Measurements from ENCODE around the gene EFEMP2.

EFEMP2 gene

DNA sequence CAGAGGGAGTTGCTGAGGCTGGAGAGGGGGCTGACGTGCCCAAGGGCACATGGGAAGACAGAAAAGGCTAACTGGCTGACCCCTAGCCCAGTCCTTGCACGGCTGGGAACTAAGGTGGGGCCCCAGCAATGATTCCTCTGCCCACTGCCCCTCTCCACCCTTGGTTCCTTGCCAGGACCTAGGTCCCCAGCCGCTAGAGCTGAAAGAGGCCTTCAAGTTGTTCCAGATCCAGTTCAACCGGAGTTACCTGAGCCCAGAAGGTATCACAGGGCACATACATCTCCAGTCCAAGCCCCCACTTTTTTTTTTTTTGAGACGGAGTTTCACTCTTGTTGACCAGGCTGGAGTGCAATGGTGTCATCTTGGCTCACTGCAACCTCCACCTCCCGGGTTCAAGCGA lies 7.4 kb upstream of the EFEMP2 start:
- TF ChIP-seq, protein P1, sequence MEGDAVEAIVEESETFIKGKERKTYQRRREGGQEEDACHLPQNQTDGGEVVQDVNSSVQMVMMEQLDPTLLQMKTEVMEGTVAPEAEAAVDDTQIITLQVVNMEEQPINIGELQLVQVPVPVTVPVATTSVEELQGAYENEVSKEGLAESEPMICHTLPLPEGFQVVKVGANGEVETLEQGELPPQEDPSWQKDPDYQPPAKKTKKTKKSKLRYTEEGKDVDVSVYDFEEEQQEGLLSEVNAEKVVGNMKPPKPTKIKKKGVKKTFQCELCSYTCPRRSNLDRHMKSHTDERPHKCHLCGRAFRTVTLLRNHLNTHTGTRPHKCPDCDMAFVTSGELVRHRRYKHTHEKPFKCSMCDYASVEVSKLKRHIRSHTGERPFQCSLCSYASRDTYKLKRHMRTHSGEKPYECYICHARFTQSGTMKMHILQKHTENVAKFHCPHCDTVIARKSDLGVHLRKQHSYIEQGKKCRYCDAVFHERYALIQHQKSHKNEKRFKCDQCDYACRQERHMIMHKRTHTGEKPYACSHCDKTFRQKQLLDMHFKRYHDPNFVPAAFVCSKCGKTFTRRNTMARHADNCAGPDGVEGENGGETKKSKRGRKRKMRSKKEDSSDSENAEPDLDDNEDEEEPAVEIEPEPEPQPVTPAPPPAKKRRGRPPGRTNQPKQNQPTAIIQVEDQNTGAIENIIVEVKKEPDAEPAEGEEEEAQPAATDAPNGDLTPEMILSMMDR (IDR thresholded peaks at IDR 0.05) = no peak
- no peak overlapping the region for H3K27ac ChIP-seq
- H3K4me1 ChIP-seq (ENCODE audit: control insufficient read depth in 1 of 2, insufficient read depth in 1 of 2, low read depth in 1 of 2, low read length in 1 of 2) = peaks cover 9 to 13% of the 10 kb centered on the region in 2 experiments
- no peaks in the 10 kb centered on the region for H3K9me3 ChIP-seq
- no peak overlapping the region for H3K4me3 ChIP-seq (ENCODE audit: low read depth in 1 of 2, low read length in 1 of 2)
- H3K27me3 ChIP-seq = no peaks in the 10 kb centered on the region
- H3K36me3 ChIP-seq = peaks cover 25% of the 10 kb centered on the region

DNA sequence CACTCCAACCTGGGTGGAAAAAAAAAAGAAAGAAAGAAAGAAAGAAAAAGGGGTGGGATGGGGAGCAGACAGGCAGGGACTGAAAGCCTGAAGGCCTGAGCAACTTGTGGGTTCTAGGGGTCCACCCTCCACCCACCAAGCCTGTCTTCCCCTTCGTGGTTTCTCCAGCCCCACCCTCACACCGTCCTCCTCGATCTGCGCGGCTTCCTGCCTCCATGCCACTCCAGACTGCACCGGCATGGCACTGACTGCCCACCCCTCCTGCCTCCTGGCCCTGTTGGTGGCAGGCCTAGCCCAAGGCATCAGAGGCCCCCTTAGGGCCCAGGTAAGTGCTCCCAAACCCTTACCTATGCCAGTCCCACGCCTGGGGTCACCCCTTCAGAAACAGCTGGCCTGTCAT lies 7.0 kb upstream of the EFEMP2 start, which contains the start of gene CTSW:
TSS of gene CTSW (plus strand) at position 221 of the 400 bp plus-strand sequence. CDS start at position 239, 18 bp downstream.
- H3K27me3 ChIP-seq = no peaks in the 10 kb centered on the region
- no peak within 1 kb of the TSS for H3K27ac ChIP-seq
- peaks cover 5 to 9% of the 10 kb centered on the region in 2 experiments for H3K4me1 ChIP-seq (ENCODE audit: control insufficient read depth in 1 of 2, insufficient read depth in 1 of 2, low read depth in 1 of 2, low read length in 1 of 2)
- TF ChIP-seq, protein P1 (IDR thresholded peaks at IDR 0.05) = no peak
- H3K36me3 ChIP-seq = peaks cover 25% of the 10 kb centered on the region
- no peak within 1 kb of the TSS for H3K4me3 ChIP-seq (ENCODE audit: low read depth in 1 of 2, low read length in 1 of 2)
- H3K9me3 ChIP-seq = no peaks in the 10 kb centered on the region

GRCh38 chr11:65873318-65874156 lies 937 bp upstream of the EFEMP2 start:
- H3K27ac ChIP-seq = peak overlapping the region; percentile 76
- H3K4me1 ChIP-seq (ENCODE audit: control insufficient read depth in 1 of 2, insufficient read depth in 1 of 2, low read depth in 1 of 2, low read length in 1 of 2) = peaks cover 35 to 41% of the 10 kb centered on the region in 2 experiments
- H3K36me3 ChIP-seq = no peaks in the 10 kb centered on the region
- TF ChIP-seq, protein P1 (IDR thresholded peaks at IDR 0.05) = peak; percentile 50
- no peaks in the 10 kb centered on the region for H3K9me3 ChIP-seq
- no peaks in the 10 kb centered on the region for H3K27me3 ChIP-seq
- H3K4me3 ChIP-seq (ENCODE audit: low read depth in 1 of 2, low read length in 1 of 2) = peak overlapping the region; percentile 91

DNA sequence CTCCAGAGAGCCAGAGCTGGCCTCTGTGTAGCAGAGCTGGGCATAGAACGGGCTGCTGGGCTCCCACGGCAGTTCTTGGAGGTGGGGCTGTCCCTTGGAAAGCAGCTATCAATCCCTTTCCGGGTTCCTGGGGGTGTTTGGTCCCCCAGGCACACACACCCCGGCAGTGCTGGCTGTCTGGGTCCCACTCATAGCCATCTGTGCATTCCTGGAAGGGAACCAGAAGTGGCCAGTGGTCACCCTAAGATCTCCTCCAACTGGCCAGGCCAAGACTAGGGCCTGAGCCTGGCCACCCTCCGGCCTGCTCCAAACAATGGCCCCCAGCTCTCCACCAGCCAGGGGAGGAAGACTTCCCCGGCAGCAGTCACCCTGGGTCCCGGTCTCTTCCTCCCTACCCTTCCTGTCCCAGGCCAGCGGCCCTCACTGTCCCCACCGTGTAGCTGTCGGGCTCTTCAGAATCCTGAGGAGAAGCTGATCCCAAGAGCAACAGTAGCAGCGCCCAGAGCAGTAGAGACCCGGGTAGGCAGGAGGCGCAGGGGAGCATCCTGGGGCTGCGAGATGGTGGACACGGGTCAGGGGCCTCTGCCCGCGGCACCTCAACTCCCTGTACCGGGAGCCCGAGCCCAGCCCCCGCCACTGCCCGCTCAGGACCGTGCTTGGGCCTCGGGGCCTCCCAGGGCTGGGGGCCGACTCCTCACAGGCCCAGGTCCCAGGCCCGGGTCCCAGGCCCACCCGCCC lies 620 bp downstream of the EFEMP2 start:
- Histone ChIP-seq H3K4me3 (ENCODE audit: low read depth in 1 of 2, low read length in 1 of 2) (peak overlapping the region; percentile 12 to 91), H3K36me3 (peaks cover 15% of the 10 kb centered on the region), H3K4me1 (ENCODE audit: control insufficient read depth in 1 of 2, insufficient read depth in 1 of 2, low read depth in 1 of 2, low read length in 1 of 2) (peaks cover 43 to 45% of the 10 kb centered on the region in 2 experiments), H3K27me3 (no peaks in the 10 kb centered on the region), H3K27ac (peak overlapping the region; percentile 76), H3K9me3 (no peaks in the 10 kb centered on the region)
- TF ChIP-seq, protein P1 (IDR thresholded peaks at IDR 0.05) = no peak

DNA sequence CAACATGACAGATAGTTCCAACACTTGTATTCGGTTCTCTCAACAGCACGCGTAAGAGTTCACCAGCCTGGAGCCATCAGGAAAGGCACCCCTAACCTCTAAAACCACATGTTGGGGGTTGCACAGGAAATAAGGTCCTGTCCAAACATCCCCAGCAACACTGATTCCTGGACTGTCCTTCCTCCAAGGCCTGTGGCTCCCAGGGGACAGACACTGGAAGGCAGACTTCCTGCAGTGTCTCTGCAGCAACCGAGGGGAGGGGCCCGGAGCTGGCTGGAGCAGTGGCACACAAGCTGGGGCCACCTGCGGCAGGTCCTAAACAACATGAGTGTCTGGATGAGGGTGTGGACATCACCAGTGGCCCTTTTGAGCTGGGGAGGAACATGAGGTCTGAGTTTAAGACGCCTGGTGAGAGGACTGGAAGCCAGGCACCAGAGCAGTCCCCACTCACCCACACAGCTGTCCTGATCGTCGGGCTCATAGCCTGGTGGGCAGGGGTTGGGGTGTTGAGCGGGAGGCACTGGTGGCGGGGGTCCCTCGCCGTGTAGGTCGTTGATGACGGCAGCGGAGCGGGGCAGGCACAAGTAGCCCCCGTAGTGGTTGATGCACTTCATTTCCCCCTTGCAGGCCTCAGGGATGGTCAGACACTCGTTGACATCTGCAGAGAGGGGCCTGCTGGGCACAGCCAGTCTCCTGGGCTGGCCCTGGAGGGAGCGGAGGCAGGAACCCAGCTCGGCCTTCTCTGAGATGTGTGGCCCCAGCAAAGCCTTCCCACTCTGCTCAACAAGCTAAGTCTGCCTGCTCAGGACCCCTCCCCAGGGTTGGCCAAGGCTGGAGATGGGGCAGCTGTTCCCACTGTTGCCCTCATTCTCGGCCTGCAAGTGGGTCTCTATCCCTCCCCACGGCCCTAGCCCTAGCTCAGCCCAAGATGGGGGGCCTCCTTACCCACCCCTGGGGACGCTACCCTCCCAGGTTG lies 1.6 kb downstream of the EFEMP2 start:
- H3K36me3 ChIP-seq = peaks cover 23% of the 10 kb centered on the region
- no peak overlapping the region for H3K4me3 ChIP-seq (ENCODE audit: low read depth in 1 of 2, low read length in 1 of 2)
- H3K4me1 ChIP-seq (ENCODE audit: control insufficient read depth in 1 of 2, insufficient read depth in 1 of 2, low read depth in 1 of 2, low read length in 1 of 2) = peaks cover 43 to 45% of the 10 kb centered on the region in 2 experiments
- H3K27me3 ChIP-seq = no peaks in the 10 kb centered on the region
- no peaks in the 10 kb centered on the region for H3K9me3 ChIP-seq
- H3K27ac ChIP-seq = peak overlapping the region; percentile 76
- TF ChIP-seq, protein P1 (IDR thresholded peaks at IDR 0.05) = no peak

Measured in neutrophil (primary cell).